A673 (cell line): Measurements from ENCODE around the gene ROR2. TPM values are rescaled to one million over a fixed set of nuclear protein-coding genes. Genes with fewer than 3 reads are reported as not detected.

Source experiments
- BruUV-seq: library from RNA; stranded (reverse); fragments of 400-500 nt; replicated peaks from 2 replicates; lab custom pipeline; 2021; lab: Mats Ljungman, UMichigan
- CTCF ChIA-PET: fragments of 300-600 bp; sonication (Branson Sonifier 250); formaldehyde crosslinking; loops from one replicate; lab custom pipeline; 2022; ENCODE audit warnings: antibody characterized with exemption; lab: Charles Lee
- POLR2A ChIA-PET: fragments of 300-600 bp; sonication (Branson Sonifier 250); formaldehyde crosslinking; loops from one replicate; lab custom pipeline; 2022; ENCODE audit warnings: antibody characterized with exemption; ENCODE audit not compliant: low non-redundant PET; lab: Charles Lee
- DNase-seq: peaks from one replicate; pipeline ENCODE4 v3.0.0-alpha.2; 2015; ENCODE audit warnings: low spot score
- H3K27ac ChIP-seq: fragments of 200-600 bp; sonication (generic); 2 replicates; pipeline ENCODE4 v1.5.1; 2016; ENCODE audit warnings: mixed run types, low read depth, mild to moderate bottlenecking, mixed read lengths, antibody characterized with exemption, low read length; ENCODE audit not compliant: poor library complexity, severe bottlenecking
- H3K27me3 ChIP-seq: fragments of 200-600 bp; sonication (generic); replicated peaks from 2 replicates; pipeline ENCODE4 v1.6.1; 2017; ENCODE audit warnings: mixed run types, low read depth, mild to moderate bottlenecking, mixed read lengths, antibody characterized with exemption, low read length; ENCODE audit not compliant: insufficient read depth, poor library complexity
- H3K36me3 ChIP-seq: fragments of 200-600 bp; sonication (generic); 2 replicates; pipeline ENCODE4 v1.6.1; 2016; ENCODE audit warnings: mixed run types, mild to moderate bottlenecking, mixed read lengths, antibody characterized with exemption, low read length; ENCODE audit not compliant: insufficient read depth, poor library complexity, severe bottlenecking
- H3K4me1 ChIP-seq: fragments of 200-600 bp; sonication (generic); 2 replicates; pipeline ENCODE4 v1.6.1; 2017; ENCODE audit warnings: mixed run types, mild to moderate bottlenecking, mixed read lengths, antibody characterized with exemption, low read length; ENCODE audit not compliant: insufficient read depth, poor library complexity, severe bottlenecking
- H3K4me3 ChIP-seq: fragments of 200-600 bp; sonication (generic); 2 replicates; pipeline ENCODE4 v1.5.1; 2016; ENCODE audit warnings: low read depth, mixed run types, mild to moderate bottlenecking, mixed read lengths, low read length; ENCODE audit not compliant: poor library complexity, severe bottlenecking
- H3K9me3 ChIP-seq: fragments of 200-600 bp; sonication (generic); 2 replicates; pipeline ENCODE4 v1.6.1; 2016; ENCODE audit warnings: mixed run types, low read depth, mild to moderate bottlenecking, mixed read lengths, antibody characterized with exemption, low read length; ENCODE audit not compliant: poor library complexity, severe bottlenecking
- EZH2 ChIP-seq: fragments of 200-600 bp; sonication (generic); IDR thresholded peaks from 2 replicates; pipeline ENCODE4 v1.6.1; 2017; ENCODE audit warnings: borderline replicate concordance, low read depth, mild to moderate bottlenecking, mixed read lengths, antibody characterized with exemption, low read length; ENCODE audit not compliant: poor library complexity, severe bottlenecking
- intact Hi-C: fragments of 100-400 bp; cut with micrococcal nuclease; formaldehyde crosslinking; loops from one replicate; pipeline ENCODE4 v1.10.0; 2022; ENCODE audit not compliant: unreplicated experiment
- total RNA-seq: library from RNA; stranded (reverse); gene quantifications from 2 replicates; pipeline ENCODE4 v1.2.3, GENCODE V29; 2021
- TF ChIP-seq, protein P1 (sequence below): fragments of 300-800, 200-600 bp; sonication (generic); conservative IDR thresholded peaks from 2 replicates; pipeline ENCODE4 v1.5.1; 2017; ENCODE audit warnings: low read depth, mild to moderate bottlenecking, antibody characterized with exemption, low read length, moderate library complexity, mixed read lengths

Gene ROR2
- total RNA-seq, 1 experiment from 2014 or later: 12.3 TPM

DNA sequence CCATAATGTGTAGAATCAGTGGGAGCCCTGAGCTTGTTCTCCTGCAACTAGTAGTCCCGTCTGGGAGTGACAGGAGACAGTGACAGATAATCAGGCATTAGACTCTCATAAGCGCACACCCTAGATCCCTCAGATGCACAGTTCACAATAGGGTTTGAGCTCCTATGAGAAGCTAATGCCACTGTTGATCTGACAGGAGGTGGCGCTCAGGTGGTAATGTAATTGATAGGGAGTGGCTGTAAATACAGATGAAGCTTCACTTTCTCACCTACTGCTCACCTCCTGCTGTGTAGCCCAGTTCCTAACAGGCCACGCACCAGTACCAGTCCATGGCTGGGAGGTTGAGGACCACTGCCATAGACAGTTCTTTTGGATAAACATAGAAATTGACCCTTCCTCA, 188.7 kb downstream of the ROR2 start:
- Histone ChIP-seq H3K4me1 (peaks cover 9% of the 10 kb centered on the region), H3K36me3 (no peaks in the 10 kb centered on the region), H3K27ac (no peak overlapping the region), H3K27me3 (peaks cover 4% of the 10 kb centered on the region), H3K4me3 (no peak overlapping the region), H3K9me3 (peaks cover 11% of the 10 kb centered on the region)
- ChIA-PET POLR2A (no interaction called here), CTCF (interaction anchor here (0.8 kb wide), 1 partner anchor 10 kb away, joined by 3 read pairs; no protein-coding TSS in a partner anchor)
- intact Hi-C loops: no loop called here
- no peak for TF ChIP-seq EZH2
- TF ChIP-seq, protein P1, sequence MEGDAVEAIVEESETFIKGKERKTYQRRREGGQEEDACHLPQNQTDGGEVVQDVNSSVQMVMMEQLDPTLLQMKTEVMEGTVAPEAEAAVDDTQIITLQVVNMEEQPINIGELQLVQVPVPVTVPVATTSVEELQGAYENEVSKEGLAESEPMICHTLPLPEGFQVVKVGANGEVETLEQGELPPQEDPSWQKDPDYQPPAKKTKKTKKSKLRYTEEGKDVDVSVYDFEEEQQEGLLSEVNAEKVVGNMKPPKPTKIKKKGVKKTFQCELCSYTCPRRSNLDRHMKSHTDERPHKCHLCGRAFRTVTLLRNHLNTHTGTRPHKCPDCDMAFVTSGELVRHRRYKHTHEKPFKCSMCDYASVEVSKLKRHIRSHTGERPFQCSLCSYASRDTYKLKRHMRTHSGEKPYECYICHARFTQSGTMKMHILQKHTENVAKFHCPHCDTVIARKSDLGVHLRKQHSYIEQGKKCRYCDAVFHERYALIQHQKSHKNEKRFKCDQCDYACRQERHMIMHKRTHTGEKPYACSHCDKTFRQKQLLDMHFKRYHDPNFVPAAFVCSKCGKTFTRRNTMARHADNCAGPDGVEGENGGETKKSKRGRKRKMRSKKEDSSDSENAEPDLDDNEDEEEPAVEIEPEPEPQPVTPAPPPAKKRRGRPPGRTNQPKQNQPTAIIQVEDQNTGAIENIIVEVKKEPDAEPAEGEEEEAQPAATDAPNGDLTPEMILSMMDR: no peak
- no TSS peak for BruUV-seq
- DNase-seq: no peak

DNA sequence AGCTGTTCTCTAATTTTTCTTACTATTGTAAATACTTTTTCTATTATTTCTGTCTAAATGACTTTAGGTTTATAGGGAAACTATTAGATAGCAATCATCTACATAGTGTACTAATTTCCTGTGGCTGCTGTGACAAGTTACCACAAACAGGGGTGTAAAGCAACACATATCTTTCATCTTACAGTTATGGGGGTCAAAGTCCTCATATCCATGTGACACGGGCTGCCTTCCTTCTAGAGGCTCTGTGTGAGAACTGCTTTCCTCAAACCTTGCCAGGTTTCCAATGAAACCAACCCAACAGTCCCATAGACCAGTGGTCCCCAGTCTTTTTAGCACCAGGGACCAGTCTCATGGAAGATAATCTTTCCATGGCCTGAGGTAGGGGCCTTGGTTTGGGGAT, 189.1 kb downstream of the ROR2 start:
- Histone ChIP-seq H3K4me1 (peaks cover 5% of the 10 kb centered on the region), H3K27me3 (peaks cover 4% of the 10 kb centered on the region), H3K27ac (no peak overlapping the region), H3K9me3 (peaks cover 11% of the 10 kb centered on the region), H3K36me3 (no peaks in the 10 kb centered on the region), H3K4me3 (no peak overlapping the region)
- ChIA-PET POLR2A (no interaction called here), CTCF (interaction anchor here (0.8 kb wide), 1 partner anchor 10 kb away, joined by 3 read pairs; no protein-coding TSS in a partner anchor)
- intact Hi-C loops: no loop called here
- TF ChIP-seq EZH2: no peak
- no peak for DNase-seq
- no TSS peak for BruUV-seq

DNA sequence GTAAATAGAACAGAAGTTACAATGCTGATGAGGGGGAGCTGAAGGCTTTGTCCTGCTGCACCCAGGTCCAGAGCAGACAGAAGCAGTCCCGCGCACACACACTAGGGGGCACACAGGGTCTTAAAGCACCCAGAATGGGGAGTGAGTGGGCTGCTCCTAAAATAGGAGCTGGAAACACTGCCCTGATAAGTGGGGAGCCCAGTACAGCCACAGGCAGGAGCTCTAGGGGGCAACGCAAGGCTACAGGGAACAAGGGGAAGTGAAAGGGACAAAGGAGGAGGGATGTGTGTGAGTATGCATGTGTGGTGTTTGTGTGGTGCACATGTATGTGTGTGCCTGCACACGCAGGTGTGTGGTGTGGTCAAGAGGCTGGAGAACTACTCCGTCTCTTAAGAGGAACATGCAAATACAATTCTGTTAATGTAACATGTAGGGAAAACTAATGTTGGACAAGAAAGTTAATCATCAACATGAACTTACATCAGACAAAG, 191.5 kb downstream of the ROR2 start:
- H3K4me3 ChIP-seq: no peak overlapping the region
- intact Hi-C loops: loop anchor here (1.0 kb wide), 1 partner anchor 192 kb away; the partner anchor contains the start of gene ROR2
- POLR2A ChIA-PET: interaction anchor here (0.7 kb wide), 1 partner anchor 176 kb away, joined by 5 read pairs; no protein-coding TSS in a partner anchor
- no peak overlapping the region for H3K27ac ChIP-seq
- no peaks in the 10 kb centered on the region for H3K27me3 ChIP-seq
- peaks cover 2% of the 10 kb centered on the region for H3K9me3 ChIP-seq
- CTCF ChIA-PET: interaction anchor here (0.6 to 1.7 kb wide), 9 partner anchors 8 to 357 kb away, joined by 3 to 14 read pairs (median 6); partner anchors contain the start of genes ROR2 and SPTLC1
- no peaks in the 10 kb centered on the region for H3K4me1 ChIP-seq
- TF ChIP-seq, protein P1: peak; percentile 88
- no peak for TF ChIP-seq EZH2
- no peaks in the 10 kb centered on the region for H3K36me3 ChIP-seq
- no TSS peak for BruUV-seq
- peak; percentile 80 for DNase-seq

GRCh38 chr9:91757782-91758181, 192.2 kb downstream of the ROR2 start:
- DNase-seq: no peak
- H3K9me3 ChIP-seq: peaks cover 2% of the 10 kb centered on the region
- H3K36me3 ChIP-seq: no peaks in the 10 kb centered on the region
- no peaks in the 10 kb centered on the region for H3K27me3 ChIP-seq
- intact Hi-C loops: loop anchor here (1.0 kb wide), 1 partner anchor 193 kb away; the partner anchor contains the start of gene ROR2
- no peaks in the 10 kb centered on the region for H3K4me1 ChIP-seq
- ChIA-PET POLR2A (no interaction called here), CTCF (interaction anchor here (0.6 to 1.7 kb wide), 6 partner anchors 9 to 221 kb away, joined by 3 to 14 read pairs (median 4); partner anchors contain the start of gene ROR2)
- TF ChIP-seq, protein P1: no peak
- no peak for TF ChIP-seq EZH2
- H3K4me3 ChIP-seq: no peak overlapping the region
- no peak overlapping the region for H3K27ac ChIP-seq
- BruUV-seq: no TSS peak
